NCI-H128 (cell line): ENCODE data around the gene RAD1.
"Not testable (repeated sequence)": the region's sequence is repeated elsewhere in the genome, so short reads cannot be mapped to it uniquely, and the experiment has no call there.

Experiments
- DNase-seq: peaks from one replicate; lab custom pipeline; 2025; ENCODE audit not compliant: unreplicated experiment; lab: John Stamatoyannopoulos, UW

Gene RAD1

GRCh38 chr5:34915139-34915855, at the start of gene RAD1, which contains the start of gene BRIX1:
Gene RAD1 (minus strand): TSS chr5:34915504. CDS start chr5:34914892, 612 bp downstream.
Gene BRIX1 (plus strand): TSS chr5:34915711. CDS start chr5:34915739, 28 bp downstream.
- DNase-seq = peak; percentile 96

- DNase-seq = no peak
These were observed 44.0 kb upstream of the RAD1 start for GRCh38 chr5:34959323-34959722.

- no peak for DNase-seq
These were observed 42.8 kb upstream of the RAD1 start for GRCh38 chr5:34957857-34958690.

GRCh38 chr5:34957321-34957720, 42.0 kb upstream of the RAD1 start:
- DNase-seq = no peak

- DNase-seq = no peak
These were observed 29.2 kb upstream of the RAD1 start for GRCh38 chr5:34944460-34945047.

- no peak for DNase-seq
These were observed 28.7 kb upstream of the RAD1 start for GRCh38 chr5:34944044-34944443.

GRCh38 chr5:34941936-34942335, 26.6 kb upstream of the RAD1 start:
- no peak for DNase-seq

- DNase-seq = no peak
These were observed 17.6 kb upstream of the RAD1 start for GRCh38 chr5:34932947-34933346.

GRCh38 chr5:34930870-34931269, 15.6 kb upstream of the RAD1 start:
- DNase-seq = no peak

- DNase-seq = no peak
These were observed 15.1 kb upstream of the RAD1 start for GRCh38 chr5:34930462-34930844.

GRCh38 chr5:34929720-34930461, 14.6 kb upstream of the RAD1 start:
- DNase-seq = peak; percentile 59

- DNase-seq = peak; percentile 99
These were observed 13.9 kb upstream of the RAD1 start, which contains the start of gene DNAJC21 for GRCh38 chr5:34929134-34929719. Gene DNAJC21 (plus strand): TSS chr5:34929559. CDS start chr5:34929820, 261 bp downstream.

- no peak for DNase-seq
These were observed 13.0 kb upstream of the RAD1 start for GRCh38 chr5:34928267-34928666.

- DNase-seq = no peak
These were observed 12.5 kb upstream of the RAD1 start for GRCh38 chr5:34927785-34928184.

GRCh38 chr5:34926318-34926888, 11.1 kb upstream of the RAD1 start:
- no peak for DNase-seq

GRCh38 chr5:34924462-34924765, 9.1 kb upstream of the RAD1 start:
- no peak for DNase-seq

- DNase-seq = no peak
These were observed 8.6 kb upstream of the RAD1 start for GRCh38 chr5:34923694-34924461.

GRCh38 chr5:34923256-34923655, 8.0 kb upstream of the RAD1 start:
- DNase-seq = not testable (repeated sequence)

- DNase-seq = no peak
These were observed 3.8 kb upstream of the RAD1 start for GRCh38 chr5:34919077-34919476.

- DNase-seq = no peak
These were observed 2.7 kb upstream of the RAD1 start for GRCh38 chr5:34918025-34918424.
